Brain microvascular endothelial cell (primary cell): ENCODE results near the gene AMHR2.
"Not testable (repeated sequence)": the region's sequence is repeated elsewhere in the genome, so short reads cannot be mapped to it uniquely, and the experiment has no call there.

ENCODE experiments used
- DNase-seq: peaks from one replicate; pipeline ENCODE4 v3.0.0-alpha.2; 2020
- H3K27ac ChIP-seq: fragments of 250-450 bp; sonication (Bioruptor Pico); 2 replicates; pipeline ENCODE4 v1.5.1; 2020; ENCODE audit warnings: mild to moderate bottlenecking, moderate library complexity
- H3K27me3 ChIP-seq: fragments of 250-450 bp; sonication (Bioruptor Pico); replicated peaks from 2 replicates; pipeline ENCODE4 v1.5.1; 2020; ENCODE audit warnings: mild to moderate bottlenecking
- H3K36me3 ChIP-seq: fragments of 250-450 bp; sonication (Bioruptor Pico); replicated peaks from 2 replicates; pipeline ENCODE4 v1.5.1; 2020; ENCODE audit warnings: mild to moderate bottlenecking
- H3K4me3 ChIP-seq: 2 replicates; pipeline ENCODE4 v1.5.1; 2011; ENCODE audit warnings: low read depth, mild to moderate bottlenecking, control low read depth, low read length, moderate library complexity
- in situ Hi-C: cut with HindIII; loops from 2 replicates; pipeline ENCODE4 v1.10.0; 2017; ENCODE audit warnings: low sequenced_read_pairs, low pct_ligation_motif_present
- TF ChIP-seq, protein P1 (sequence below): IDR thresholded peaks from 2 replicates; pipeline ENCODE4 v1.5.1; 2011; ENCODE audit warnings: low read depth, mild to moderate bottlenecking, moderate library complexity, low read length, control low read depth, inconsistent platforms; ENCODE audit errors: missing control alignments

AMHR2 gene

GRCh38 chr12:53388932-53389331 is 34.7 kb upstream of the AMHR2 start:
- TF ChIP-seq, protein P1, sequence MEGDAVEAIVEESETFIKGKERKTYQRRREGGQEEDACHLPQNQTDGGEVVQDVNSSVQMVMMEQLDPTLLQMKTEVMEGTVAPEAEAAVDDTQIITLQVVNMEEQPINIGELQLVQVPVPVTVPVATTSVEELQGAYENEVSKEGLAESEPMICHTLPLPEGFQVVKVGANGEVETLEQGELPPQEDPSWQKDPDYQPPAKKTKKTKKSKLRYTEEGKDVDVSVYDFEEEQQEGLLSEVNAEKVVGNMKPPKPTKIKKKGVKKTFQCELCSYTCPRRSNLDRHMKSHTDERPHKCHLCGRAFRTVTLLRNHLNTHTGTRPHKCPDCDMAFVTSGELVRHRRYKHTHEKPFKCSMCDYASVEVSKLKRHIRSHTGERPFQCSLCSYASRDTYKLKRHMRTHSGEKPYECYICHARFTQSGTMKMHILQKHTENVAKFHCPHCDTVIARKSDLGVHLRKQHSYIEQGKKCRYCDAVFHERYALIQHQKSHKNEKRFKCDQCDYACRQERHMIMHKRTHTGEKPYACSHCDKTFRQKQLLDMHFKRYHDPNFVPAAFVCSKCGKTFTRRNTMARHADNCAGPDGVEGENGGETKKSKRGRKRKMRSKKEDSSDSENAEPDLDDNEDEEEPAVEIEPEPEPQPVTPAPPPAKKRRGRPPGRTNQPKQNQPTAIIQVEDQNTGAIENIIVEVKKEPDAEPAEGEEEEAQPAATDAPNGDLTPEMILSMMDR = no peak
- DNase-seq = no peak
- in situ Hi-C loops = no loop called here
- peaks cover 3% of the 10 kb centered on the region for H3K36me3 ChIP-seq
- no peak overlapping the region for H3K4me3 ChIP-seq
- no peaks in the 10 kb centered on the region for H3K27me3 ChIP-seq
- no peak overlapping the region for H3K27ac ChIP-seq

GRCh38 chr12:53389702-53390101 is 34.0 kb upstream of the AMHR2 start:
- Histone ChIP-seq H3K27me3 (no peaks in the 10 kb centered on the region), H3K27ac (no peak overlapping the region), H3K4me3 (no peak overlapping the region), H3K36me3 (peaks cover 3% of the 10 kb centered on the region)
- no peak for DNase-seq
- in situ Hi-C loops = no loop called here
- TF ChIP-seq, protein P1 = no peak

- DNase-seq = no peak
- Histone ChIP-seq H3K27ac (no peak overlapping the region), H3K4me3 (no peak overlapping the region), H3K36me3 (peaks cover 5% of the 10 kb centered on the region), H3K27me3 (no peaks in the 10 kb centered on the region)
- in situ Hi-C loops = no loop called here
- TF ChIP-seq, protein P1 = no peak
Observed at GRCh38 chr12:53391724-53392123, 31.9 kb upstream of the AMHR2 start.

- Histone ChIP-seq H3K36me3 (peaks cover 2% of the 10 kb centered on the region), H3K27ac (no peak overlapping the region), H3K4me3 (no peak overlapping the region), H3K27me3 (no peaks in the 10 kb centered on the region)
- no peak for DNase-seq
- in situ Hi-C loops = no loop called here
- TF ChIP-seq, protein P1 = no peak
Observed at GRCh38 chr12:53399896-53400295, 23.8 kb upstream of the AMHR2 start.

- in situ Hi-C loops, H3K27ac ChIP-seq, H3K36me3 ChIP-seq, H3K27me3 ChIP-seq, DNase-seq, H3K4me3 ChIP-seq: not testable (repeated sequence)
Observed at GRCh38 chr12:53402351-53402750, 21.3 kb upstream of the AMHR2 start.

GRCh38 chr12:53402871-53403270 is 20.8 kb upstream of the AMHR2 start:
- Histone ChIP-seq H3K36me3 (no peaks in the 10 kb centered on the region), H3K27me3 (no peaks in the 10 kb centered on the region), H3K27ac (no peak overlapping the region), H3K4me3 (no peak overlapping the region)
- TF ChIP-seq, protein P1 = no peak
- no peak for DNase-seq
- in situ Hi-C loops = no loop called here
